ENCODE results near the gene MOV10. TPM values are rescaled to one million over a fixed set of nuclear protein-coding genes. Genes with fewer than 3 reads are reported as not detected.

Gene MOV10
- total RNA-seq, 4 donors from 2014 or later: 75.3 to 161 (median 143) TPM

DNA sequence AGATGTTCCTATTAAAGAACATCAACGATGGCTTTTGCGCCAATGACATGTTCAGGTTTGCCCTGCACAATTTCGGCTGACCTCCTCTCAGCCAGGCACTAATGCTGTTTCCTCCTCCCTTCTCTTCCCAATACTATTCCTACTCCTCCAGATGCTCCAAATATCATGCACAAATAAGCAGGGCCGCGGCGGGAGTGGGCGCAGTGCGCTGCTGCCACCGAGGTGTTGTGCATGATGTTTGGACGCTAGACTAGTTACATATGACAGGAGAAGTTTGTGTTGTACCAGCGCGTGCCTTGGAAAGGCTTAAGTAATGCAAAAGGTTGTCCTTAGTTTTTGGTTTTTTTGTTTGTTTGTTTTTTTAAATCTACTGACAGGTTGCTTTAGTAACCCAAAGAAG, 73.9 kb downstream of the MOV10 start:
- peaks cover 0 to 11% of the 10 kb centered on the region in 2 donors for H3K27me3 ChIP-seq
- TF ChIP-seq, protein P1, sequence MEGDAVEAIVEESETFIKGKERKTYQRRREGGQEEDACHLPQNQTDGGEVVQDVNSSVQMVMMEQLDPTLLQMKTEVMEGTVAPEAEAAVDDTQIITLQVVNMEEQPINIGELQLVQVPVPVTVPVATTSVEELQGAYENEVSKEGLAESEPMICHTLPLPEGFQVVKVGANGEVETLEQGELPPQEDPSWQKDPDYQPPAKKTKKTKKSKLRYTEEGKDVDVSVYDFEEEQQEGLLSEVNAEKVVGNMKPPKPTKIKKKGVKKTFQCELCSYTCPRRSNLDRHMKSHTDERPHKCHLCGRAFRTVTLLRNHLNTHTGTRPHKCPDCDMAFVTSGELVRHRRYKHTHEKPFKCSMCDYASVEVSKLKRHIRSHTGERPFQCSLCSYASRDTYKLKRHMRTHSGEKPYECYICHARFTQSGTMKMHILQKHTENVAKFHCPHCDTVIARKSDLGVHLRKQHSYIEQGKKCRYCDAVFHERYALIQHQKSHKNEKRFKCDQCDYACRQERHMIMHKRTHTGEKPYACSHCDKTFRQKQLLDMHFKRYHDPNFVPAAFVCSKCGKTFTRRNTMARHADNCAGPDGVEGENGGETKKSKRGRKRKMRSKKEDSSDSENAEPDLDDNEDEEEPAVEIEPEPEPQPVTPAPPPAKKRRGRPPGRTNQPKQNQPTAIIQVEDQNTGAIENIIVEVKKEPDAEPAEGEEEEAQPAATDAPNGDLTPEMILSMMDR (IDR thresholded peaks at IDR 0.05): no peak
- TF ChIP-seq POLR2A (IDR thresholded peaks at IDR 0.05): no peak

More for the DNA sequence above, 73.9 kb downstream of the MOV10 start:
- no peak for DNase-seq
- no peak overlapping the region for H3K27ac ChIP-seq
- no peaks in the 10 kb centered on the region for H3K9me3 ChIP-seq
- peaks cover 0 to 10% (median 2%) of the 10 kb centered on the region in 4 donors for H3K4me1 ChIP-seq
- no peak overlapping the region for H3K4me3 ChIP-seq
- no peaks in the 10 kb centered on the region for H3K36me3 ChIP-seq

Small RNAs within 50 kb of the gene (small RNA-seq; reads per million reads assigned to genes)
- 0 reads per million in 2 donors for gene RNU7-70P

Other genes starting within 250 kb of the MOV10 start
- 10 to 100 TPM in 3 of 4 donors, 1 to 10 TPM in 1; 5.8 to 15.0 (median 13.9) TPM for gene WNT2B, start 165.7 kb upstream of the MOV10 start, total RNA-seq
- 10 to 100 TPM; 24.9 to 50.3 (median 33.9) TPM for gene ST7L, start 55.5 kb upstream of the MOV10 start, total RNA-seq
- 100 to 1,000 TPM; 116 to 181 (median 179) TPM for gene CAPZA1, start 54.8 kb upstream of the MOV10 start, total RNA-seq
- 100 to 1,000 TPM; 163 to 632 (median 483) TPM for gene RHOC, start 32.5 kb downstream of the MOV10 start, total RNA-seq
- under 1 TPM in 1 of 4 donors, not detected in 3; 0.67 TPM for gene PPM1J, start 40.7 kb downstream of the MOV10 start, total RNA-seq